Measurements from ENCODE around the gene NOC4L. TPM values are rescaled to one million over a fixed set of nuclear protein-coding genes. Genes with fewer than 3 reads are reported as not detected.
"Not testable (repeated sequence)": the region's sequence is repeated elsewhere in the genome, so short reads cannot be mapped to it uniquely, and the experiment has no call there.

NOC4L gene
- total and polyA plus RNA-seq, 5 donors from 2014 or later, result 17.0 to 26.9 (median 19.2) TPM

GRCh38 chr12:132132609-132133430, 11.4 kb upstream of the NOC4L start:
- Histone ChIP-seq H3K4me1 (ENCODE audit: control insufficient read depth, insufficient read depth, low read length, poor library complexity, severe bottlenecking) (no peaks in the 10 kb centered on the region), H3K27ac (ENCODE audit: insufficient read depth, low read length, poor library complexity, severe bottlenecking) (no peak overlapping the region), H3K36me3 (ENCODE audit: control insufficient read depth, insufficient read depth, low read length) (peaks cover 3% of the 10 kb centered on the region), H3K9me3 (ENCODE audit: control insufficient read depth in 2 of 2, low read length in 2 of 2) (no peaks in the 10 kb centered on the region), H3K4me3 (ENCODE audit: low read depth, low read length) (no peak overlapping the region), H3K27me3 (ENCODE audit: control insufficient read depth, insufficient read depth, low read length) (no peaks in the 10 kb centered on the region)
- H3K4me3 Mint-ChIP-seq, result no peak overlapping the region
- no peak for ATAC-seq (ENCODE audit: low read depth in 2 of 2)
- H3K27ac Mint-ChIP-seq, result no peak overlapping the region
- peaks cover 18% of the 10 kb centered on the region for H3K36me3 Mint-ChIP-seq
- DNase-seq, result no peak
- H3K27me3 Mint-ChIP-seq, result no peaks in the 10 kb centered on the region
- H3K4me1 Mint-ChIP-seq, result no peaks in the 10 kb centered on the region
- H3K9me3 Mint-ChIP-seq, result peaks cover 0 to 7% (median 0%) of the 10 kb centered on the region in 7 donors

GRCh38 chr12:132133952-132134652, 10.2 kb upstream of the NOC4L start:
- Mint-ChIP-seq H3K4me1 (no peaks in the 10 kb centered on the region), H3K4me3 (no peak overlapping the region), H3K9me3 (no peaks in the 10 kb centered on the region), H3K36me3 (peaks cover 8% of the 10 kb centered on the region), H3K27me3 (no peaks in the 10 kb centered on the region), H3K27ac (no peak overlapping the region)
- no peak overlapping the region for H3K4me3 ChIP-seq (ENCODE audit: low read depth, low read length)
- no peaks in the 10 kb centered on the region for H3K27me3 ChIP-seq (ENCODE audit: control insufficient read depth, insufficient read depth, low read length)
- no peaks in the 10 kb centered on the region for H3K9me3 ChIP-seq (ENCODE audit: control insufficient read depth in 2 of 2, low read length in 2 of 2)
- ATAC-seq (ENCODE audit: low read depth in 2 of 2) (no peak), DNase-seq (no peak)
- no peaks in the 10 kb centered on the region for H3K4me1 ChIP-seq (ENCODE audit: control insufficient read depth, insufficient read depth, low read length, poor library complexity, severe bottlenecking)
- no peak overlapping the region for H3K27ac ChIP-seq (ENCODE audit: insufficient read depth, low read length, poor library complexity, severe bottlenecking)
- H3K36me3 ChIP-seq (ENCODE audit: control insufficient read depth, insufficient read depth, low read length), result peaks cover 7% of the 10 kb centered on the region

GRCh38 chr12:132134653-132135183, 9.5 kb upstream of the NOC4L start:
- H3K27me3 ChIP-seq (ENCODE audit: control insufficient read depth, insufficient read depth, low read length); H3K9me3 ChIP-seq (ENCODE audit: control insufficient read depth in 2 of 2, low read length in 2 of 2); H3K4me3 Mint-ChIP-seq; H3K9me3 Mint-ChIP-seq; H3K27ac Mint-ChIP-seq; H3K4me1 Mint-ChIP-seq; H3K4me3 ChIP-seq (ENCODE audit: low read depth, low read length); DNase-seq; H3K27me3 Mint-ChIP-seq; H3K27ac ChIP-seq (ENCODE audit: insufficient read depth, low read length, poor library complexity, severe bottlenecking); ATAC-seq (ENCODE audit: low read depth in 2 of 2); H3K36me3 Mint-ChIP-seq; H3K4me1 ChIP-seq (ENCODE audit: control insufficient read depth, insufficient read depth, low read length, poor library complexity, severe bottlenecking): not testable (repeated sequence)
- H3K36me3 ChIP-seq (ENCODE audit: control insufficient read depth, insufficient read depth, low read length), result peaks cover 13% of the 10 kb centered on the region

GRCh38 chr12:132136226-132136625, 8.0 kb upstream of the NOC4L start:
- H3K4me3 ChIP-seq (ENCODE audit: low read depth, low read length); ATAC-seq (ENCODE audit: low read depth in 2 of 2); H3K9me3 Mint-ChIP-seq; DNase-seq; H3K27ac Mint-ChIP-seq; H3K4me1 Mint-ChIP-seq; H3K27ac ChIP-seq (ENCODE audit: insufficient read depth, low read length, poor library complexity, severe bottlenecking); H3K27me3 ChIP-seq (ENCODE audit: control insufficient read depth, insufficient read depth, low read length); H3K9me3 ChIP-seq (ENCODE audit: control insufficient read depth in 2 of 2, low read length in 2 of 2); H3K4me1 ChIP-seq (ENCODE audit: control insufficient read depth, insufficient read depth, low read length, poor library complexity, severe bottlenecking); H3K4me3 Mint-ChIP-seq; H3K27me3 Mint-ChIP-seq: not testable (repeated sequence)
- H3K36me3 Mint-ChIP-seq, result peaks cover 11% of the 10 kb centered on the region
- peaks cover 26% of the 10 kb centered on the region for H3K36me3 ChIP-seq (ENCODE audit: control insufficient read depth, insufficient read depth, low read length)

- H3K9me3 ChIP-seq (ENCODE audit: control insufficient read depth in 2 of 2, low read length in 2 of 2), result no peaks in the 10 kb centered on the region
- H3K4me1 ChIP-seq (ENCODE audit: control insufficient read depth, insufficient read depth, low read length, poor library complexity, severe bottlenecking), result peaks cover 2% of the 10 kb centered on the region
- no peak for DNase-seq
- H3K4me3 ChIP-seq (ENCODE audit: low read depth, low read length), result no peak overlapping the region
- no peak overlapping the region for H3K27ac ChIP-seq (ENCODE audit: insufficient read depth, low read length, poor library complexity, severe bottlenecking)
- Mint-ChIP-seq H3K9me3 (no peaks in the 10 kb centered on the region), H3K4me1 (no peaks in the 10 kb centered on the region), H3K36me3 (peaks cover 11% of the 10 kb centered on the region), H3K4me3 (peak overlapping the region in 1 of 4 donors; percentile 25), H3K27ac (peak overlapping the region in 1 of 3 donors; percentile 86), H3K27me3 (no peaks in the 10 kb centered on the region)
- H3K27me3 ChIP-seq (ENCODE audit: control insufficient read depth, insufficient read depth, low read length), result no peaks in the 10 kb centered on the region
- H3K36me3 ChIP-seq (ENCODE audit: control insufficient read depth, insufficient read depth, low read length), result peaks cover 35% of the 10 kb centered on the region
- no peak for ATAC-seq (ENCODE audit: low read depth in 2 of 2)
Measured at GRCh38 chr12:132137483-132138125, 6.7 kb upstream of the NOC4L start.

GRCh38 chr12:132138941-132139871, 5.1 kb upstream of the NOC4L start:
- Mint-ChIP-seq H3K4me1 (peaks cover 0 to 8% (median 5%) of the 10 kb centered on the region in 4 donors), H3K4me3 (peak overlapping the region in 2 of 4 donors; percentile 44 to 54), H3K36me3 (peaks cover 11% of the 10 kb centered on the region), H3K27me3 (peaks cover 3% of the 10 kb centered on the region), H3K9me3 (no peaks in the 10 kb centered on the region), H3K27ac (no peak overlapping the region)
- H3K27ac ChIP-seq (ENCODE audit: insufficient read depth, low read length, poor library complexity, severe bottlenecking), result no peak overlapping the region
- no peaks in the 10 kb centered on the region for H3K9me3 ChIP-seq (ENCODE audit: control insufficient read depth in 2 of 2, low read length in 2 of 2)
- H3K36me3 ChIP-seq (ENCODE audit: control insufficient read depth, insufficient read depth, low read length), result peaks cover 35% of the 10 kb centered on the region
- no peaks in the 10 kb centered on the region for H3K27me3 ChIP-seq (ENCODE audit: control insufficient read depth, insufficient read depth, low read length)
- DNase-seq, result no peak
- H3K4me1 ChIP-seq (ENCODE audit: control insufficient read depth, insufficient read depth, low read length, poor library complexity, severe bottlenecking), result peaks cover 12% of the 10 kb centered on the region
- ATAC-seq (ENCODE audit: low read depth in 2 of 2), result no peak
- H3K4me3 ChIP-seq (ENCODE audit: low read depth, low read length), result no peak overlapping the region

GRCh38 chr12:132139912-132140311, 4.3 kb upstream of the NOC4L start:
- no peaks in the 10 kb centered on the region for H3K27me3 ChIP-seq (ENCODE audit: control insufficient read depth, insufficient read depth, low read length)
- H3K4me3 ChIP-seq (ENCODE audit: low read depth, low read length), result no peak overlapping the region
- peaks cover 15% of the 10 kb centered on the region for H3K4me1 ChIP-seq (ENCODE audit: control insufficient read depth, insufficient read depth, low read length, poor library complexity, severe bottlenecking)
- Mint-ChIP-seq H3K27ac (no peak overlapping the region), H3K27me3 (peaks cover 5% of the 10 kb centered on the region), H3K4me3 (peak overlapping the region in 3 of 4 donors; percentile 35 to 54 (median 44)), H3K36me3 (peaks cover 11% of the 10 kb centered on the region), H3K9me3 (no peaks in the 10 kb centered on the region), H3K4me1 (peaks cover 0 to 13% (median 7%) of the 10 kb centered on the region in 4 donors)
- ATAC-seq (ENCODE audit: low read depth in 2 of 2), result no peak
- H3K9me3 ChIP-seq (ENCODE audit: control insufficient read depth in 2 of 2, low read length in 2 of 2), result no peaks in the 10 kb centered on the region
- peaks cover 35% of the 10 kb centered on the region for H3K36me3 ChIP-seq (ENCODE audit: control insufficient read depth, insufficient read depth, low read length)
- H3K27ac ChIP-seq (ENCODE audit: insufficient read depth, low read length, poor library complexity, severe bottlenecking), result no peak overlapping the region
- no peak for DNase-seq
